ENCODE data around the gene DNAJC7.

The DNAJC7 gene

DNA sequence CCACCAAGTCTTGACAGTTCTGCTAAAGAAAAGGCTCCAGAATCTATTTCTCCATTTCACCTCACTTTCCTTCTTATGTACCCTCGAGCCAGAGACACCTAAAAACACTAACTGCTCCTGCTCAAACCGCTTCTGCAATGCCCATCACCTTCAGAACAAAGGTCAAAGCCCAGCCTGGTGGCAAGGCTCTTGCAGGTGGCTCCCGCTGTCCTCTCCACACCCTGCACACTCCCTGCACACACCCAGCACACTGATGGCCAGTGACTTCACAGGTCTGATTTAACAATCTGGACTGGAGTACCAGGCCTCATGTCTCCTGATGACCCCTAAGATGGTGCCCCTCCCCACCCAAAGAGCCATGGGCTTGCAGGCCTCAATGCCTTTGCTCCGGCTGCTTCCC lies 43.0 kb upstream of the DNAJC7 start:
- no peaks in the 10 kb centered on the region for H3K4me1 ChIP-seq (ENCODE audit: control insufficient read depth in 1 of 2, insufficient read depth in 2 of 2, low read length in 2 of 2)
- H3K79me1 ChIP-seq (ENCODE audit: low read length) = no peaks in the 10 kb centered on the region
- H3K4me3 ChIP-seq (ENCODE audit: low read depth, low read length) = no peak overlapping the region
- no peak overlapping the region for H4K8ac ChIP-seq (ENCODE audit: low read depth, low read length)
- H3K27me3 ChIP-seq (ENCODE audit: insufficient read depth, low read length) = no peaks in the 10 kb centered on the region
- no peak overlapping the region for H3K23ac ChIP-seq (ENCODE audit: low read length)
- H2BK5ac ChIP-seq (ENCODE audit: low read depth, low read length, poor library complexity) = no peak overlapping the region
- H3K36me3 ChIP-seq (ENCODE audit: control insufficient read depth in 1 of 2, insufficient read depth in 2 of 2, low read length in 2 of 2) = no peaks in the 10 kb centered on the region
- H3K4me2 ChIP-seq (ENCODE audit: low read length) = no peak overlapping the region
- no peak for DNase-seq
- no peak overlapping the region for H4K12ac ChIP-seq (ENCODE audit: low read depth, low read length)
- no peak overlapping the region for H2BK120ac ChIP-seq (ENCODE audit: insufficient read depth, low read length, poor library complexity)
- no peaks in the 10 kb centered on the region for H3K79me2 ChIP-seq (ENCODE audit: control insufficient read depth, insufficient read depth, low read length, poor library complexity)
- no peak overlapping the region for H4K91ac ChIP-seq (ENCODE audit: low read depth, low read length)
- no peak overlapping the region for H2BK12ac ChIP-seq (ENCODE audit: low read length)
- H3K18ac ChIP-seq (ENCODE audit: low read length) = no peak overlapping the region
- H3K14ac ChIP-seq (ENCODE audit: low read length) = no peak overlapping the region
- no peak overlapping the region for H3K27ac ChIP-seq (ENCODE audit: low read depth, low read length)
- H2AFZ ChIP-seq (ENCODE audit: insufficient read depth, low read length, poor library complexity) = no peak overlapping the region
- no peak overlapping the region for H3K9ac ChIP-seq (ENCODE audit: low read length)
- H2AK5ac ChIP-seq (ENCODE audit: low read length) = no peak overlapping the region
- H3K9me3 ChIP-seq (ENCODE audit: insufficient read depth, low read depth, low read length) = peaks cover 5% of the 10 kb centered on the region
- H3K4ac ChIP-seq (ENCODE audit: low read depth, low read length) = no peak overlapping the region
- no CpG with 5 or more reads among the region's 4 CpGs for WGBS (ENCODE audit: extremely low coverage, insufficient coverage, insufficient read length)

GRCh38 chr17:42059815-42060214 lies 42.6 kb upstream of the DNAJC7 start:
- no peak overlapping the region for H3K9ac ChIP-seq (ENCODE audit: low read length)
- no peak overlapping the region for H2BK120ac ChIP-seq (ENCODE audit: insufficient read depth, low read length, poor library complexity)
- H3K23ac ChIP-seq (ENCODE audit: low read length) = no peak overlapping the region
- H4K8ac ChIP-seq (ENCODE audit: low read depth, low read length) = no peak overlapping the region
- no peak overlapping the region for H3K27ac ChIP-seq (ENCODE audit: low read depth, low read length)
- H3K79me1 ChIP-seq (ENCODE audit: low read length) = no peaks in the 10 kb centered on the region
- no peak overlapping the region for H3K18ac ChIP-seq (ENCODE audit: low read length)
- H2BK5ac ChIP-seq (ENCODE audit: low read depth, low read length, poor library complexity) = no peak overlapping the region
- no peak overlapping the region for H3K4me3 ChIP-seq (ENCODE audit: low read depth, low read length)
- no peaks in the 10 kb centered on the region for H3K4me1 ChIP-seq (ENCODE audit: control insufficient read depth in 1 of 2, insufficient read depth in 2 of 2, low read length in 2 of 2)
- no peak overlapping the region for H3K14ac ChIP-seq (ENCODE audit: low read length)
- no peak overlapping the region for H4K12ac ChIP-seq (ENCODE audit: low read depth, low read length)
- H3K36me3 ChIP-seq (ENCODE audit: control insufficient read depth in 1 of 2, insufficient read depth in 2 of 2, low read length in 2 of 2) = no peaks in the 10 kb centered on the region
- no peak overlapping the region for H3K4me2 ChIP-seq (ENCODE audit: low read length)
- peaks cover 5% of the 10 kb centered on the region for H3K9me3 ChIP-seq (ENCODE audit: insufficient read depth, low read depth, low read length)
- H3K79me2 ChIP-seq (ENCODE audit: control insufficient read depth, insufficient read depth, low read length, poor library complexity) = no peaks in the 10 kb centered on the region
- no peak overlapping the region for H2AK5ac ChIP-seq (ENCODE audit: low read length)
- no CpG with 5 or more reads among the region's 4 CpGs for WGBS (ENCODE audit: extremely low coverage, insufficient coverage, insufficient read length)
- no peak overlapping the region for H3K4ac ChIP-seq (ENCODE audit: low read depth, low read length)
- H2BK12ac ChIP-seq (ENCODE audit: low read length) = no peak overlapping the region
- H4K91ac ChIP-seq (ENCODE audit: low read depth, low read length) = no peak overlapping the region
- no peaks in the 10 kb centered on the region for H3K27me3 ChIP-seq (ENCODE audit: insufficient read depth, low read length)
- H2AFZ ChIP-seq (ENCODE audit: insufficient read depth, low read length, poor library complexity) = no peak overlapping the region
- DNase-seq = no peak

DNA sequence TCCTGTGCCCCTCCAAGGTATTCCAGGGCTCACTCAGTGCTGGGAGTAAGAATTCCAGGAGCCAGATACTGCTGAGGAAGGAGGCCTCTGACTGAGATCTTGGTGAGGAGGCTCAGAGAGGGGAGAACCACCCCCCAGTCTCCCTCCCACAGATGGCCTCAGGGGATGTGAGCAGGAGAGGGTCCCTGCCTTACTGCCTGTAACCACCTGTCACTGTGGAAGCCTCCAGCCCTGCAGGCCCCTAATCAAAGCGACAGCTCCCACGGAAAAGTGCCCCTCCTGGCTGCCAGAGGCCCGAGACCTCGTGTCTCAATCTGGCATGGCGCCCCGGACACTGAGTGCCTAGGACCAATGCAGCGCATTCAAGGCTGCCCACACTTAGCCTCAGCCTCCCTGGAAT lies 40.8 kb upstream of the DNAJC7 start:
- Histone ChIP-seq H3K14ac (ENCODE audit: low read length) (no peak overlapping the region), H3K4me1 (ENCODE audit: control insufficient read depth in 1 of 2, insufficient read depth in 2 of 2, low read length in 2 of 2) (no peaks in the 10 kb centered on the region), H3K27me3 (ENCODE audit: insufficient read depth, low read length) (no peaks in the 10 kb centered on the region), H4K91ac (ENCODE audit: low read depth, low read length) (no peak overlapping the region), H3K18ac (ENCODE audit: low read length) (no peak overlapping the region), H3K36me3 (ENCODE audit: control insufficient read depth in 1 of 2, insufficient read depth in 2 of 2, low read length in 2 of 2) (no peaks in the 10 kb centered on the region), H3K9ac (ENCODE audit: low read length) (no peak overlapping the region), H2AK5ac (ENCODE audit: low read length) (no peak overlapping the region), H3K4ac (ENCODE audit: low read depth, low read length) (no peak overlapping the region), H4K12ac (ENCODE audit: low read depth, low read length) (no peak overlapping the region), H3K79me2 (ENCODE audit: control insufficient read depth, insufficient read depth, low read length, poor library complexity) (no peaks in the 10 kb centered on the region), H3K9me3 (ENCODE audit: insufficient read depth, low read depth, low read length) (peaks cover 5% of the 10 kb centered on the region), H4K8ac (ENCODE audit: low read depth, low read length) (no peak overlapping the region), H3K23ac (ENCODE audit: low read length) (no peak overlapping the region), H3K79me1 (ENCODE audit: low read length) (no peaks in the 10 kb centered on the region), H2BK12ac (ENCODE audit: low read length) (no peak overlapping the region), H3K4me2 (ENCODE audit: low read length) (no peak overlapping the region), H2AFZ (ENCODE audit: insufficient read depth, low read length, poor library complexity) (no peak overlapping the region), H2BK120ac (ENCODE audit: insufficient read depth, low read length, poor library complexity) (no peak overlapping the region), H3K27ac (ENCODE audit: low read depth, low read length) (no peak overlapping the region), H2BK5ac (ENCODE audit: low read depth, low read length, poor library complexity) (no peak overlapping the region), H3K4me3 (ENCODE audit: low read depth, low read length) (no peak overlapping the region)
- DNase-seq = no peak
- WGBS (ENCODE audit: extremely low coverage, insufficient coverage, insufficient read length) = no CpG with 5 or more reads among the region's 7 CpGs

- Histone ChIP-seq H3K27me3 (ENCODE audit: insufficient read depth, low read length) (no peaks in the 10 kb centered on the region), H3K27ac (ENCODE audit: low read depth, low read length) (no peak overlapping the region), H3K14ac (ENCODE audit: low read length) (no peak overlapping the region), H3K23ac (ENCODE audit: low read length) (no peak overlapping the region), H3K4me2 (ENCODE audit: low read length) (no peak overlapping the region), H4K8ac (ENCODE audit: low read depth, low read length) (no peak overlapping the region), H3K9ac (ENCODE audit: low read length) (no peak overlapping the region), H2BK120ac (ENCODE audit: insufficient read depth, low read length, poor library complexity) (no peak overlapping the region), H3K9me3 (ENCODE audit: insufficient read depth, low read depth, low read length) (peaks cover 5% of the 10 kb centered on the region), H3K79me1 (ENCODE audit: low read length) (no peaks in the 10 kb centered on the region), H2AFZ (ENCODE audit: insufficient read depth, low read length, poor library complexity) (no peak overlapping the region), H2AK5ac (ENCODE audit: low read length) (no peak overlapping the region), H3K18ac (ENCODE audit: low read length) (no peak overlapping the region), H3K79me2 (ENCODE audit: control insufficient read depth, insufficient read depth, low read length, poor library complexity) (no peaks in the 10 kb centered on the region), H3K4me1 (ENCODE audit: control insufficient read depth in 1 of 2, insufficient read depth in 2 of 2, low read length in 2 of 2) (no peaks in the 10 kb centered on the region), H3K4me3 (ENCODE audit: low read depth, low read length) (no peak overlapping the region), H3K4ac (ENCODE audit: low read depth, low read length) (no peak overlapping the region), H2BK12ac (ENCODE audit: low read length) (no peak overlapping the region), H2BK5ac (ENCODE audit: low read depth, low read length, poor library complexity) (no peak overlapping the region), H4K12ac (ENCODE audit: low read depth, low read length) (no peak overlapping the region), H4K91ac (ENCODE audit: low read depth, low read length) (no peak overlapping the region), H3K36me3 (ENCODE audit: control insufficient read depth in 1 of 2, insufficient read depth in 2 of 2, low read length in 2 of 2) (no peaks in the 10 kb centered on the region)
- WGBS (ENCODE audit: extremely low coverage, insufficient coverage, insufficient read length) = no CpG with 5 or more reads among the region's 3 CpGs
- DNase-seq = no peak
These were observed 39.4 kb upstream of the DNAJC7 start for GRCh38 chr17:42056635-42057034.

Measured in trophoblast cell (in vitro differentiated cells and primary cell).